ENCODE measurements around the gene GRM8.

DNA sequence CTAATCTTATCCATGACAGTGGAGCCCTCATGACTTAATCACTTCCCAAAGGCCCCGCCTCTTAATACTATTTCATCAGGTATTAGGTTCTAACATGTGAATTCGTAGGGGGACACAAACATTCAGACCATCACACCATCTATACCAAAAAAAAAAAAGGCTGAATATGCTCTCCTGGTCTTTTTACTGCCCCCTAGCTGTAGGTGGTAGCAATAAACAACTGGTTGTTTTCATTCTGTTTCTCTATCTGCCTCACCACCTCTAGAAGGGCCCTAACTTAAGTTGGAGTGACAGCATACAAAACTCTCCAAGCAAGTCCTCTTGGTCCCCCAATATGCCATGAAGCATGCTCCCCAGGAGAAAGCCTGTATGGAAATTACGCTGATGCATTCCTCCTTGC lies 94.1 kb downstream of the GRM8 start:
- TF ChIP-seq ZFX (IDR thresholded peaks at IDR 0.05) = no peak
- TF ChIP-seq, protein P1, sequence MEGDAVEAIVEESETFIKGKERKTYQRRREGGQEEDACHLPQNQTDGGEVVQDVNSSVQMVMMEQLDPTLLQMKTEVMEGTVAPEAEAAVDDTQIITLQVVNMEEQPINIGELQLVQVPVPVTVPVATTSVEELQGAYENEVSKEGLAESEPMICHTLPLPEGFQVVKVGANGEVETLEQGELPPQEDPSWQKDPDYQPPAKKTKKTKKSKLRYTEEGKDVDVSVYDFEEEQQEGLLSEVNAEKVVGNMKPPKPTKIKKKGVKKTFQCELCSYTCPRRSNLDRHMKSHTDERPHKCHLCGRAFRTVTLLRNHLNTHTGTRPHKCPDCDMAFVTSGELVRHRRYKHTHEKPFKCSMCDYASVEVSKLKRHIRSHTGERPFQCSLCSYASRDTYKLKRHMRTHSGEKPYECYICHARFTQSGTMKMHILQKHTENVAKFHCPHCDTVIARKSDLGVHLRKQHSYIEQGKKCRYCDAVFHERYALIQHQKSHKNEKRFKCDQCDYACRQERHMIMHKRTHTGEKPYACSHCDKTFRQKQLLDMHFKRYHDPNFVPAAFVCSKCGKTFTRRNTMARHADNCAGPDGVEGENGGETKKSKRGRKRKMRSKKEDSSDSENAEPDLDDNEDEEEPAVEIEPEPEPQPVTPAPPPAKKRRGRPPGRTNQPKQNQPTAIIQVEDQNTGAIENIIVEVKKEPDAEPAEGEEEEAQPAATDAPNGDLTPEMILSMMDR (conservative IDR thresholded peaks at IDR 0.05) = peak; percentile 84
